ENCODE data around the gene CLMP.

The CLMP gene

DNA sequence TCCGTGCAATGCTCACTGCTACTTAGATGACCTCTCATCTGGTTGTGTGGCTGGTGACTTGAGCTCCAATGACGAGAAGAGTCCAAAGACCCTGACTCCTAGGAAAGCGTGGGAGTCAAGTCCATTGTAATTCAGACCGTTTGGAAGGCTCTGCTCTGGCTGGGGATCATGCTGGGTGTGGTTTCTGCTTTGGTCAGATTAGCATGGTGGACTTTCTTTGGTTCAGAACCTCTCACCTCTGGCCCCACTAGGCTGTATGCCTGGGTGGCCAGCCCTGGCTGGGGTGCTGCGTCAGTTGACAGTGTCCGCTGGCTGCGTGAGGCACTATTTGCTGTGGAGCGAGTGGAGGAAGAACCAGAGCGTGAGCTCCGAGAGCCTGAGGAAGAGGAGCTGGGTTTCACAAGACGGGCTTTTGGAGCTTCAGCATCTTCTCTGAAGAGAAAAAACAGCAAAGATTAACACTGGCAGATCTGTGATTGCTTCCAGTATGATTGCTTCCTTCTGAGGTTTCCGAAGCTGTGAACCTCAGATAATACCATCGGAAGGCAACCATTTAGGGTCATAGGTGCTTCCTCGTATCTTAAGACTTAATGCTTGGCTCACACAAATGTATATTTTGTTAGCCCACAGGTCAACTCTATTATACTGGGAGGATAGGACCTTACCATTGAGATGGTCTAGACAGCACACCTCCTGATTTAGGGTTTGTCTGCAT, 121.5 kb downstream of the CLMP start:
- H2AK5ac ChIP-seq (ENCODE audit: low read depth, low read length): no peak overlapping the region
- no peak overlapping the region for H3K4me3 ChIP-seq (ENCODE audit: low read length in 2 of 2)
- peaks cover 0 to 2% of the 10 kb centered on the region in 2 donors for H3K36me3 ChIP-seq (replicated peaks in 1 of 2; ENCODE audit: control insufficient read depth in 2 of 2, insufficient read depth in 2 of 2, low read length in 2 of 2)
- no CpG with 5 or more reads among the region's 14 CpGs for WGBS, 2 donors (ENCODE audit: extremely low coverage in 2 of 2, insufficient read length in 2 of 2, insufficient replicate concordance in 1 of 2)
- no peak overlapping the region for H3K14ac ChIP-seq (ENCODE audit: low read length)
- H3K9me3 ChIP-seq (replicated peaks in 1 of 2; ENCODE audit: control insufficient read depth in 2 of 2, insufficient read depth in 1 of 2, low read depth in 1 of 2, low read length in 2 of 2): no peaks in the 10 kb centered on the region
- no peak overlapping the region for H3K4ac ChIP-seq (ENCODE audit: low read length)
- H3K27me3 ChIP-seq (ENCODE audit: control insufficient read depth in 3 of 3, insufficient read depth in 3 of 3, low read depth in 1 of 3, low read length in 3 of 3): no peaks in the 10 kb centered on the region
- no peak overlapping the region for H4K8ac ChIP-seq (ENCODE audit: low read depth, low read length)
- H3K79me1 ChIP-seq (ENCODE audit: low read depth, low read length): no peaks in the 10 kb centered on the region
- H2AFZ ChIP-seq (ENCODE audit: low read length): no peak overlapping the region
- no peak for DNase-seq (ENCODE audit: low spot score)
- no peak overlapping the region for H2BK15ac ChIP-seq (ENCODE audit: low read length)
- H3K4me2 ChIP-seq (ENCODE audit: insufficient read depth, low read length, poor library complexity, severe bottlenecking): no peak overlapping the region
- H3K18ac ChIP-seq (ENCODE audit: low read length): no peak overlapping the region
- H2BK120ac ChIP-seq (ENCODE audit: low read depth, low read length): no peak overlapping the region
- no peak overlapping the region for H4K91ac ChIP-seq (ENCODE audit: low read depth, low read length, poor library complexity)
- no peak overlapping the region for H2BK5ac ChIP-seq (ENCODE audit: low read length)
- H2BK12ac ChIP-seq (ENCODE audit: low read length): no peak overlapping the region
- H3K4me1 ChIP-seq (ENCODE audit: control insufficient read depth in 2 of 2, insufficient read depth in 1 of 2, low read depth in 1 of 2, low read length in 2 of 2): peaks cover 0 to 3% of the 10 kb centered on the region in 2 donors
- no peak overlapping the region for H3K27ac ChIP-seq (replicated peaks; ENCODE audit: low read length)
- no peak overlapping the region for H3K23ac ChIP-seq (ENCODE audit: low read depth, low read length, poor library complexity)
- H3K9ac ChIP-seq (ENCODE audit: low read depth, low read length, poor library complexity): no peak overlapping the region

DNA sequence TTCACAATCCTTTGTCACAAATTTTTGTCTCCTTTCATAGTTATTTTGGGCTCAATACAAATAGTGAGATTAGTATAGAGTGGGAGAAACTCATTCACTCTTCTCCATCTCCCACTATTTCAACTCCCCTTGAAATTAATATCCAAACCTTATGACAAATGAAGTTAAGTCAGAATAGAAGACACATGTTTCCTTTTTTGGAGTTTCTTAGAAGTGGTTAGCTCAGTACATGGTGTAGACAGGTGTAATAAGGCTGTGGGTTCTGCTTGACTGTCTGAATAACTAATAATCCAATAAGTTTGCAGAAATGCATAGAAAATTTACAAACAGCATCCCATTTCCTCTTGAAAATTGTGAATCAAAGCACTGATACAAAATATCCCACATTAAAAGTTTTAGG, 122.3 kb downstream of the CLMP start:
- H3K4me1 ChIP-seq (ENCODE audit: control insufficient read depth in 2 of 2, insufficient read depth in 1 of 2, low read depth in 1 of 2, low read length in 2 of 2): peaks cover 0 to 3% of the 10 kb centered on the region in 2 donors
- no peak overlapping the region for H4K8ac ChIP-seq (ENCODE audit: low read depth, low read length)
- H3K4ac ChIP-seq (ENCODE audit: low read length): no peak overlapping the region
- H2BK12ac ChIP-seq (ENCODE audit: low read length): no peak overlapping the region
- no peaks in the 10 kb centered on the region for H3K9me3 ChIP-seq (replicated peaks in 1 of 2; ENCODE audit: control insufficient read depth in 2 of 2, insufficient read depth in 1 of 2, low read depth in 1 of 2, low read length in 2 of 2)
- H3K4me2 ChIP-seq (ENCODE audit: insufficient read depth, low read length, poor library complexity, severe bottlenecking): no peak overlapping the region
- no peak overlapping the region for H2BK15ac ChIP-seq (ENCODE audit: low read length)
- H3K9ac ChIP-seq (ENCODE audit: low read depth, low read length, poor library complexity): no peak overlapping the region
- H3K14ac ChIP-seq (ENCODE audit: low read length): no peak overlapping the region
- H2AK5ac ChIP-seq (ENCODE audit: low read depth, low read length): no peak overlapping the region
- H2BK120ac ChIP-seq (ENCODE audit: low read depth, low read length): no peak overlapping the region
- H3K79me1 ChIP-seq (ENCODE audit: low read depth, low read length): no peaks in the 10 kb centered on the region
- H3K23ac ChIP-seq (ENCODE audit: low read depth, low read length, poor library complexity): no peak overlapping the region
- no peak overlapping the region for H2AFZ ChIP-seq (ENCODE audit: low read length)
- H4K91ac ChIP-seq (ENCODE audit: low read depth, low read length, poor library complexity): no peak overlapping the region
- no peak overlapping the region for H3K27ac ChIP-seq (replicated peaks; ENCODE audit: low read length)
- no peak for DNase-seq (ENCODE audit: low spot score)
- H2BK5ac ChIP-seq (ENCODE audit: low read length): no peak overlapping the region
- H3K36me3 ChIP-seq (replicated peaks in 1 of 2; ENCODE audit: control insufficient read depth in 2 of 2, insufficient read depth in 2 of 2, low read length in 2 of 2): peaks cover 0 to 2% of the 10 kb centered on the region in 2 donors
- H3K4me3 ChIP-seq (ENCODE audit: low read length in 2 of 2): no peak overlapping the region
- no peaks in the 10 kb centered on the region for H3K27me3 ChIP-seq (ENCODE audit: control insufficient read depth in 3 of 3, insufficient read depth in 3 of 3, low read depth in 1 of 3, low read length in 3 of 3)
- H3K18ac ChIP-seq (ENCODE audit: low read length): no peak overlapping the region

DNA sequence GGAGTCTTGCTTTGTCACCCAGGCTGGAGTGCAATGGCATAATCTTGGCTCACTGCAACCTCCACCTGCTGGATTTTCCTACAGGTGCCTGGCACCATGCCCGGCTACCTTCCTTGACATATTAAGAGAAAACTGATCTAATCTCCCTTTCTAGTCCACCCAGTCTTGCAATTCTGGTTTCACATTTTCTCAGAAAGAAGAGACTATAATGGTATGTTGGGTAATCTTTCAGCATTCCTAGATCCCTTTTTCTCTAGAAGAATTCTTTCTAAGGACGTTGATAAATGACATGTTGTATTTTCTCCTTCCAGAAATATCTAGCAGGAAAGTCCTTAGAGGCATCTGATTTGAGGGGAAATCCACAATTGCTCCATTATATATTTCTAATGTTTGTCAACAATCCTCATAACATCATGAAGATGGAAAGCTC, 122.7 kb downstream of the CLMP start:
- Histone ChIP-seq H2BK5ac (ENCODE audit: low read length) (no peak overlapping the region), H2AFZ (ENCODE audit: low read length) (no peak overlapping the region), H3K18ac (ENCODE audit: low read length) (no peak overlapping the region), H3K9ac (ENCODE audit: low read depth, low read length, poor library complexity) (no peak overlapping the region), H3K4me2 (ENCODE audit: insufficient read depth, low read length, poor library complexity, severe bottlenecking) (no peak overlapping the region), H3K79me1 (ENCODE audit: low read depth, low read length) (no peaks in the 10 kb centered on the region), H3K23ac (ENCODE audit: low read depth, low read length, poor library complexity) (no peak overlapping the region), H2BK12ac (ENCODE audit: low read length) (no peak overlapping the region), H3K27ac (replicated peaks; ENCODE audit: low read length) (no peak overlapping the region), H3K4me3 (ENCODE audit: low read length in 2 of 2) (no peak overlapping the region), H3K36me3 (replicated peaks in 1 of 2; ENCODE audit: control insufficient read depth in 2 of 2, insufficient read depth in 2 of 2, low read length in 2 of 2) (peaks cover 0 to 2% of the 10 kb centered on the region in 2 donors), H3K14ac (ENCODE audit: low read length) (no peak overlapping the region), H3K9me3 (replicated peaks in 1 of 2; ENCODE audit: control insufficient read depth in 2 of 2, insufficient read depth in 1 of 2, low read depth in 1 of 2, low read length in 2 of 2) (no peaks in the 10 kb centered on the region), H2BK120ac (ENCODE audit: low read depth, low read length) (no peak overlapping the region), H4K91ac (ENCODE audit: low read depth, low read length, poor library complexity) (no peak overlapping the region), H2AK5ac (ENCODE audit: low read depth, low read length) (no peak overlapping the region), H3K4ac (ENCODE audit: low read length) (no peak overlapping the region), H3K27me3 (ENCODE audit: control insufficient read depth in 3 of 3, insufficient read depth in 3 of 3, low read depth in 1 of 3, low read length in 3 of 3) (no peaks in the 10 kb centered on the region), H2BK15ac (ENCODE audit: low read length) (no peak overlapping the region), H3K4me1 (ENCODE audit: control insufficient read depth in 2 of 2, insufficient read depth in 1 of 2, low read depth in 1 of 2, low read length in 2 of 2) (peaks cover 0 to 3% of the 10 kb centered on the region in 2 donors), H4K8ac (ENCODE audit: low read depth, low read length) (no peak overlapping the region)
- DNase-seq (ENCODE audit: low spot score): no peak
- WGBS, 2 donors (ENCODE audit: extremely low coverage in 2 of 2, insufficient read length in 2 of 2, insufficient replicate concordance in 1 of 2): no CpG with 5 or more reads among the region's 2 CpGs

DNA sequence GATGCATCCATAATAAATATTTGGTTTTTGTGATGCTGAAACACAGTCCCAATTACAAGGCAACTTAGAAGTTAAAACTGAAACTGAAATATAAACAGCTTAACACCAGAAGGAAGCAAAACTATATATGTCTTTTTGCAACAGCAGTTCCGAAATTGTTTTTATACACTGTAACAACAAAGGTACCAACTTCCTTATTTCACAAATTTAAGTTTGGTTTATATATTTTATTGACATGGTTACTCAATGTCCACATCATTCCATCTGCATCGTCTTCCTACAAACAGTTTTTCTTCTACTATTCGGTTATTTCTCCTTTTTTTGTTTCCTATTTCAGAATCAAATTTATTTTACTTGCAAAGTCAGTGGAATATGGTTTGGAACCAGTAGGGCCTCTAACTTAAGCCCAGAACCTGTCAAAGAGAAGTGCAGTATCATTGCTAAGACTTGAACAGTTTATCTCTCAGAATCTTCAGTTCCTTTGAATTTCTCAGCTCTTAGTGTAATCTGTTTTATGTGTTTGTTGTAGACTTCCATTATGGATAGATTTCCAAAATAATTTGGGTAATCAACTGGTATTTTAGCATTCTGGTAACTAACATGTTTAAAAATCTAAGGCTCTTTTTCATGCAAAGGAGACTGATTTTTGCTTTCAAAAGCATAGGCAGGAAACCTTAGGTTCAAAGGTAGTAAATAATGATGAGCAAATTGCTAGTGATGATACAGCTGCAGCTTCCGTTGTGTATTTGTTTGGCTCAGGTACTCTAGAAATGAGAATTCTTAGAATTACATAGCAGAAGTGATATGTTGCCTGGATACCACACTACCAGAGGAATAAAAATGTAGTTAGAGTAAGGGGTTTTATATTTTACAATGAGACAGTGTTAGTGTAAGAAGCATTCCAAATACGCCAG, 124.9 kb downstream of the CLMP start:
- Histone ChIP-seq H2BK15ac (ENCODE audit: low read length) (no peak overlapping the region), H3K79me1 (ENCODE audit: low read depth, low read length) (no peaks in the 10 kb centered on the region), H2AFZ (ENCODE audit: low read length) (no peak overlapping the region), H3K36me3 (replicated peaks in 1 of 2; ENCODE audit: control insufficient read depth in 2 of 2, insufficient read depth in 2 of 2, low read length in 2 of 2) (peaks cover 0 to 2% of the 10 kb centered on the region in 2 donors), H3K4me2 (ENCODE audit: insufficient read depth, low read length, poor library complexity, severe bottlenecking) (no peak overlapping the region), H3K4me1 (ENCODE audit: control insufficient read depth in 2 of 2, insufficient read depth in 1 of 2, low read depth in 1 of 2, low read length in 2 of 2) (peaks cover 0 to 3% of the 10 kb centered on the region in 2 donors), H3K18ac (ENCODE audit: low read length) (no peak overlapping the region), H3K27me3 (ENCODE audit: control insufficient read depth in 3 of 3, insufficient read depth in 3 of 3, low read depth in 1 of 3, low read length in 3 of 3) (no peaks in the 10 kb centered on the region), H3K9ac (ENCODE audit: low read depth, low read length, poor library complexity) (no peak overlapping the region), H4K8ac (ENCODE audit: low read depth, low read length) (no peak overlapping the region), H3K9me3 (replicated peaks in 1 of 2; ENCODE audit: control insufficient read depth in 2 of 2, insufficient read depth in 1 of 2, low read depth in 1 of 2, low read length in 2 of 2) (no peaks in the 10 kb centered on the region), H2BK5ac (ENCODE audit: low read length) (no peak overlapping the region), H2BK120ac (ENCODE audit: low read depth, low read length) (no peak overlapping the region), H2AK5ac (ENCODE audit: low read depth, low read length) (no peak overlapping the region), H3K23ac (ENCODE audit: low read depth, low read length, poor library complexity) (no peak overlapping the region), H2BK12ac (ENCODE audit: low read length) (no peak overlapping the region), H3K4me3 (ENCODE audit: low read length in 2 of 2) (no peak overlapping the region), H3K27ac (replicated peaks; ENCODE audit: low read length) (no peak overlapping the region), H3K14ac (ENCODE audit: low read length) (no peak overlapping the region), H4K91ac (ENCODE audit: low read depth, low read length, poor library complexity) (no peak overlapping the region), H3K4ac (ENCODE audit: low read length) (no peak overlapping the region)
- WGBS, 2 donors (ENCODE audit: extremely low coverage in 2 of 2, insufficient read length in 2 of 2, insufficient replicate concordance in 1 of 2): no CpG with 5 or more reads among the region's 5 CpGs
- DNase-seq (ENCODE audit: low spot score): no peak

Measured in neuronal stem cell (in vitro differentiated cells).